Measurements from ENCODE around the gene VASH1. TPM values are rescaled to one million over a fixed set of nuclear protein-coding genes. Genes with fewer than 3 reads are reported as not detected.

Gene VASH1
- total RNA-seq, 1 experiment from 2014 or later: 5.2 TPM

DNA sequence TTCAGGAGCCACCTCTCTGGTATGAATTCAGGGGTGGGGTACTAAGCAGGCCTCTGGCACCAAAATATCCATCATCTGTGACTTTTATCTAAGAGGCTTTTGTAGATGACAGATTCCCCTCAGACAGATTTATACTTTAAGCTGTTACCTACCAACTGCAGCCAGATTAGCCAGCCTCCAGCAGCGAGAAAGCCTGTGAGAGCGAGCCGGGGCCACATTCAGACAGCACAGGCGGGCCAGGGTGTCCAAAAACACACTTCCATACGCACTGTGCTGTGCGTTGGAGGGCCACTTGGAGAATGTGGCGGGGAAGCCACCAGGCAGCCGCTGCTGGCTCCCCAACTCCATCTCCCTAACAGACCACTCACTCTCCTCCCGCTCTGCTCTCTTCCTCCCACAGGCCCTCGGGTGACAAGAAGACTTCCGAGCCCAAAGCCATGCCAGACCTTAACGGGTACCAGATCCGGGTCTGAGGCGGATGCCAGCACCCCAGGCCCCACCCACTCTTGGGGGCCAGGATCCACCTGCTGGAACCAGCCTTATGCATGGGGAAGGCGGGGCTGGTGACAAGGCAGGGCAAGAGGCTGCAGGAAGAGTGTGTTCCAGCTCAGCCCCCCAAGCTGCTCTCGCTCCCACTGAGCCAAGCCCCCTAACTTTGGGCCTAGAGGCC is 17.4 kb downstream of the VASH1 start:
- TF ChIP-seq POLR2AphosphoS5 (IDR thresholded peaks at IDR 0.05; ENCODE audit: low read depth, low read length): no peak
- TF ChIP-seq, protein P1, sequence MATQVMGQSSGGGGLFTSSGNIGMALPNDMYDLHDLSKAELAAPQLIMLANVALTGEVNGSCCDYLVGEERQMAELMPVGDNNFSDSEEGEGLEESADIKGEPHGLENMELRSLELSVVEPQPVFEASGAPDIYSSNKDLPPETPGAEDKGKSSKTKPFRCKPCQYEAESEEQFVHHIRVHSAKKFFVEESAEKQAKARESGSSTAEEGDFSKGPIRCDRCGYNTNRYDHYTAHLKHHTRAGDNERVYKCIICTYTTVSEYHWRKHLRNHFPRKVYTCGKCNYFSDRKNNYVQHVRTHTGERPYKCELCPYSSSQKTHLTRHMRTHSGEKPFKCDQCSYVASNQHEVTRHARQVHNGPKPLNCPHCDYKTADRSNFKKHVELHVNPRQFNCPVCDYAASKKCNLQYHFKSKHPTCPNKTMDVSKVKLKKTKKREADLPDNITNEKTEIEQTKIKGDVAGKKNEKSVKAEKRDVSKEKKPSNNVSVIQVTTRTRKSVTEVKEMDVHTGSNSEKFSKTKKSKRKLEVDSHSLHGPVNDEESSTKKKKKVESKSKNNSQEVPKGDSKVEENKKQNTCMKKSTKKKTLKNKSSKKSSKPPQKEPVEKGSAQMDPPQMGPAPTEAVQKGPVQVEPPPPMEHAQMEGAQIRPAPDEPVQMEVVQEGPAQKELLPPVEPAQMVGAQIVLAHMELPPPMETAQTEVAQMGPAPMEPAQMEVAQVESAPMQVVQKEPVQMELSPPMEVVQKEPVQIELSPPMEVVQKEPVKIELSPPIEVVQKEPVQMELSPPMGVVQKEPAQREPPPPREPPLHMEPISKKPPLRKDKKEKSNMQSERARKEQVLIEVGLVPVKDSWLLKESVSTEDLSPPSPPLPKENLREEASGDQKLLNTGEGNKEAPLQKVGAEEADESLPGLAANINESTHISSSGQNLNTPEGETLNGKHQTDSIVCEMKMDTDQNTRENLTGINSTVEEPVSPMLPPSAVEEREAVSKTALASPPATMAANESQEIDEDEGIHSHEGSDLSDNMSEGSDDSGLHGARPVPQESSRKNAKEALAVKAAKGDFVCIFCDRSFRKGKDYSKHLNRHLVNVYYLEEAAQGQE (IDR thresholded peaks at IDR 0.05; ENCODE audit: insufficient read depth in 1 of 2, low read depth in 2 of 2, low read length in 1 of 2): no peak
- TF ChIP-seq CTCF (IDR thresholded peaks at IDR 0.05): no peak
- no peak for TF ChIP-seq SIN3A (IDR thresholded peaks at IDR 0.05; ENCODE audit: borderline replicate concordance, insufficient read depth, low read depth, low read length)
- no peak for TF ChIP-seq TCF7L2 (IDR thresholded peaks at IDR 0.05; ENCODE audit: low read depth, low read length)
- no peaks in the 10 kb centered on the region for H3K4me1 ChIP-seq (ENCODE audit: control insufficient read depth, insufficient read depth, low read length)
- DNase-seq (ENCODE audit: low read depth, low spot score) (no peak), ATAC-seq (no peak)
- intact Hi-C loops (cut with micrococcal nuclease; ENCODE audit: unreplicated experiment): no loop called here
- H3K27me3 ChIP-seq (ENCODE audit: control insufficient read depth, insufficient read depth, low read length): no peaks in the 10 kb centered on the region
- H3K4me3 ChIP-seq (ENCODE audit: low read depth in 2 of 2, low read length in 2 of 2): no peak overlapping the region
- in situ Hi-C loops (cut with HindIII; ENCODE audit: low pct_unique_long_range_greater_than_20kb, low sequenced_read_pairs): no loop called here
- H3K36me3 ChIP-seq (ENCODE audit: control insufficient read depth, insufficient read depth, low read length): no peaks in the 10 kb centered on the region
- H3K9me3 ChIP-seq (ENCODE audit: control insufficient read depth, insufficient read depth, low read depth, low read length): no peaks in the 10 kb centered on the region
- no TSS peak for BruUV-seq (replicated peaks)
- ChIA-PET POLR2A (interaction anchor here (0.6 kb wide), 1 partner anchor 479 kb away, joined by 3 read pairs; no protein-coding TSS in a partner anchor), CTCF (no interaction called here)
- H3K27ac ChIP-seq (ENCODE audit: low read length): no peak overlapping the region

DNA sequence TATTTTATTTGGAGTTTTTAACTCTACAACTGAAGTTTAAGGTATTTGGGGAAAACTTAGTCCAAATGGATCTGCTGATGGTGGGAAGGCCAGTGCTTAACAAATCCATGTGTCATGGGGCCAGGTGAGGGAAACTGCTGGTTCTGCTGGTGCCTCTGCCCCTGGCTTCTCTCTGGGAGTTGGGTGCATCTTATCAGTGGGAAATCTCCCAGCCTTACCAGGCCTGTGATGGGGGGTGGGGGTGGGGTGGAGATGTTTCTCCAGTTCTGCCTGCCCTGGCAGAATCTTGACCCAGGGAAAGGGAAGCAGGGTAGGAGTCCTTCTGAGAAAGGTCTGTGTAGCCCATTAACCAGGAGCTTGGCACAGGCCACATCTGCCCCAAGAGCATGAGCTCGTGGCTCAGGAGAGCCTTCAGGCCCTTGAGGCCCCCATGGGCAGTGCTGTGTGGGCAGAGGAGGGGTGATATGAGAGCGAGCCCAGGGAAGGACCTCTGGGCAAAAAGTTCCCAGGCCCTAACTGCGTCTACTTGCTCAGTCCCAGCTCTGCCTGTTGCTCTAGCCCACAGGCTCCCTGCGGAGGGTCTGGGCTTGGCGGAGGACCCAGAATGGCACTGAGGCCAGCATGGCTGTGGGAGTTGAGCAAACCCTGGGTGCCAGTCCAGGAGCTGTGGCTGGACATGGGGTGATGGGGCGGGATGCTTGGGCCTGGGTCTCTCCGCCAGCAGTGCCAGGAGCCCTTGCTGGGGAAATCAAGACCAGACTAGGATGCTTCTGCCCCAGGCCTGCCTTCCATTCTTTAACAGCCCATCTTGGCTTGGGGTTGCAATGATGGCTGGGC is 18.2 kb downstream of the VASH1 start:
- in situ Hi-C loops (cut with HindIII; ENCODE audit: low pct_unique_long_range_greater_than_20kb, low sequenced_read_pairs): no loop called here

More for the DNA sequence above, 18.2 kb downstream of the VASH1 start:
- H3K9me3 ChIP-seq (ENCODE audit: control insufficient read depth, insufficient read depth, low read depth, low read length): no peaks in the 10 kb centered on the region
- H3K4me3 ChIP-seq (ENCODE audit: low read depth in 2 of 2, low read length in 2 of 2): no peak overlapping the region
- H3K36me3 ChIP-seq (ENCODE audit: control insufficient read depth, insufficient read depth, low read length): no peaks in the 10 kb centered on the region
- intact Hi-C loops (cut with micrococcal nuclease; ENCODE audit: unreplicated experiment): no loop called here
- TF ChIP-seq, protein P1 (IDR thresholded peaks at IDR 0.05; ENCODE audit: insufficient read depth in 1 of 2, low read depth in 2 of 2, low read length in 1 of 2): no peak
- TF ChIP-seq CTCF (IDR thresholded peaks at IDR 0.05) (no peak), POLR2AphosphoS5 (IDR thresholded peaks at IDR 0.05; ENCODE audit: low read depth, low read length) (no peak), SIN3A (IDR thresholded peaks at IDR 0.05; ENCODE audit: borderline replicate concordance, insufficient read depth, low read depth, low read length) (no peak), TCF7L2 (IDR thresholded peaks at IDR 0.05; ENCODE audit: low read depth, low read length) (no peak)
- POLR2A ChIA-PET: interaction anchor here (0.6 kb wide), 1 partner anchor 480 kb away, joined by 3 read pairs; no protein-coding TSS in a partner anchor
- H3K4me1 ChIP-seq (ENCODE audit: control insufficient read depth, insufficient read depth, low read length): no peaks in the 10 kb centered on the region
- no peak overlapping the region for H3K27ac ChIP-seq (ENCODE audit: low read length)
- CTCF ChIA-PET: no interaction called here
- ATAC-seq (no peak), DNase-seq (ENCODE audit: low read depth, low spot score) (no peak)
- no peaks in the 10 kb centered on the region for H3K27me3 ChIP-seq (ENCODE audit: control insufficient read depth, insufficient read depth, low read length)
- BruUV-seq (replicated peaks): no TSS peak
